ENCODE data around the gene SATB2.

The SATB2 gene

DNA sequence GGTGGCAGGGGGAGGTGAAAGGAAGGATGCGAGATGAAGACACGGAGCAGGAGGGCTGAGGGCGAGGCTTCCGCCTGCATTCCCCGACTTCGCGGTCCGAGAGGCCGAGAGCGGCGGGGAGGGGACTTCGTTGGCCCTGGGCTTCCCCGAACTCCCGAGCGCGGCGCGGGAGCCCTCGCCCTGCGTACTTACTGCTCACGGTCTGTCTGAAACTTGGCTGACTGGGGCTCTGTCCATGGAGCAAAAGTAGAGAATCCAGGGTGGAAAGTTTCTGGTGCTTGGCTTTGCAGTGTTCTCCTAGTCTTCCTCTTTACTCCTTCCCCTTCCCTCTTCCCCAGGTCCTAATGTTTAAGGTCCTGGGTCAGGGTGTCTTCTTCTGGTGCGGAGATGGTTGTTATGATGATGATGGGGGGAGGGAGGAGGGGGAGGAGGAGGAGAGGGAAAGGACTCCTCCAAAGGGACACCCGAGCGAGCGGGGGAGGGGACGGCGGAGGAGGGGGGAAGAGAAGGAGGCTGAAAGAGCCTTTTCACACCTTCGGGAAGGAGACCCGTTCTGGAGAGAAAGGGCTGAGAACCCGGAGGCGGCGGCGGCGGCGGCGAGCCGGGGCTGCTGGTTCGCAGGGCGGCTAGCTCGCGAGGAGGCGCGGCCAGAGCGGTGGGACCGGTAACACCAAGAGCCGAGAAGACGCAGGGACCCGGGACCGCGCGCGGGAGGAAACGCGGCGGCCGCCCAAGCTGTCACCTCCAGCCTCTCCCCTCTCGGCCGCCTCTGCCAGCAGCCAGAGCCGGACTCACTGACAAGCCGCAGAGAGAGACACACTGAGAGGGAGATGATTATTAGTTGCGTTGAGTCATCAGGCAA lies at the start of gene SATB2:
Gene SATB2 (minus strand): TSS at position 793 of the 862 bp plus-strand sequence. CDS start 1,902 bp downstream, outside the sequence.
- in situ Hi-C loops (cut with HindIII; ENCODE audit: low sequenced_read_pairs): no loop called here
- no peak for DNase-seq (ENCODE audit: low read depth)
- TF ChIP-seq, protein P1, sequence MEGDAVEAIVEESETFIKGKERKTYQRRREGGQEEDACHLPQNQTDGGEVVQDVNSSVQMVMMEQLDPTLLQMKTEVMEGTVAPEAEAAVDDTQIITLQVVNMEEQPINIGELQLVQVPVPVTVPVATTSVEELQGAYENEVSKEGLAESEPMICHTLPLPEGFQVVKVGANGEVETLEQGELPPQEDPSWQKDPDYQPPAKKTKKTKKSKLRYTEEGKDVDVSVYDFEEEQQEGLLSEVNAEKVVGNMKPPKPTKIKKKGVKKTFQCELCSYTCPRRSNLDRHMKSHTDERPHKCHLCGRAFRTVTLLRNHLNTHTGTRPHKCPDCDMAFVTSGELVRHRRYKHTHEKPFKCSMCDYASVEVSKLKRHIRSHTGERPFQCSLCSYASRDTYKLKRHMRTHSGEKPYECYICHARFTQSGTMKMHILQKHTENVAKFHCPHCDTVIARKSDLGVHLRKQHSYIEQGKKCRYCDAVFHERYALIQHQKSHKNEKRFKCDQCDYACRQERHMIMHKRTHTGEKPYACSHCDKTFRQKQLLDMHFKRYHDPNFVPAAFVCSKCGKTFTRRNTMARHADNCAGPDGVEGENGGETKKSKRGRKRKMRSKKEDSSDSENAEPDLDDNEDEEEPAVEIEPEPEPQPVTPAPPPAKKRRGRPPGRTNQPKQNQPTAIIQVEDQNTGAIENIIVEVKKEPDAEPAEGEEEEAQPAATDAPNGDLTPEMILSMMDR (IDR thresholded peaks at IDR 0.05; ENCODE audit: low read depth, low read length, missing control alignments): no peak
- H3K4me3 ChIP-seq (ENCODE audit: low read depth, low read length): peak within 1 kb of the TSS; percentile 91

DNA sequence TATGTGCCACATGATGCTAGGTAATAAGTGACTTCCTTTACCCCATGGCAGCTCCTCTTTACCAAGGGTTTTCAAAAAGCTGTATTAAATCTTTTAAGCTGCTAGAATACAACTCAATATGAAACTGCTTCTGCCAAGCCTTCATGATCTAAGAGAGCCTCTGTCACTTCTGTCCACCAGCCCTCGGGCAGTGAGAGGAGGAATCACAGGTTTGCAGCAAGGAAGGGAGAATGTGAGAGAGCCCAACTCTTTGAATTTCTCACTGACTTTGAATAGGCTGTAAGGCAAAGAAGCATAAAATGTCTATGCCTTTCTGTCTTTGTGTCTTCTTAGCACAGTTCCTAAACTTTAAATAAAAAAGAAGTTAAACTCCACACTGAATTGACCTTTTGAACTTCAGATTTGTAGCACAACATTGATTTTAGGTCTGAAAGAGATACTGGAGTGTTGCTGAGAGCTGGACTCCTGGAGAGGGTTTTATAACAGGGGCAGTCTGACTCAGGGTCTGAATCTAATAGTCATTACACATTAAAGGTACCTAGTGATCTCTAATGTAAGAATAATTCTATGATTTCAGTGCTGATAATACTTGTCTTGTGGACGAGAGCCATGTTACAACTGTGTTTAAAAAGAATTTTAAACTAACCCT lies 48.1 kb upstream of the SATB2 start:
- in situ Hi-C loops (cut with HindIII; ENCODE audit: low sequenced_read_pairs): no loop called here

DNA sequence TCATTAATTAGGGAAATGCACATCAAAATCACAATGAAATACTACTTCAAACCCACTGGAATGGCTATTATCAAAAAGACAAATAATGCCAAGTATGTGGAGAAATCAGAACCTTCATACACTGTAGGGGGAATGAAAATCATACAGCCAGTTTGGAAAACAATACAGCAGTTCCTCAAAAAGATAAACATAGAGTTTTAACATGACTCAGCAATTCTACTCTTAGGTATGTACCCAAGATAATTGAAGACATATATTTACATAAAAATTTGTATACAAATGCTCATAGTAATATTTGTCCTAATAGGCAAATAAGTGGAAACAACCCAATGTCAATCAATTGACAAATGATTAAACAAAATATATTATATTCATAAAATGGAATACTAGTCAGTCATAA lies 45.4 kb upstream of the SATB2 start:
- no peak overlapping the region for H3K4me3 ChIP-seq (ENCODE audit: low read depth, low read length)
- in situ Hi-C loops (cut with HindIII; ENCODE audit: low sequenced_read_pairs): no loop called here
- DNase-seq (ENCODE audit: low read depth): no peak
- TF ChIP-seq, protein P1 (IDR thresholded peaks at IDR 0.05; ENCODE audit: low read depth, low read length, missing control alignments): no peak

More for the DNA sequence above, 48.1 kb upstream of the SATB2 start:
- H3K4me3 ChIP-seq (ENCODE audit: low read depth, low read length): no peak overlapping the region
- no peak for DNase-seq (ENCODE audit: low read depth)
- TF ChIP-seq, protein P1 (IDR thresholded peaks at IDR 0.05; ENCODE audit: low read depth, low read length, missing control alignments): no peak

- TF ChIP-seq, protein P1 (IDR thresholded peaks at IDR 0.05; ENCODE audit: low read depth, low read length, missing control alignments): no peak
- DNase-seq (ENCODE audit: low read depth): no peak
- in situ Hi-C loops (cut with HindIII; ENCODE audit: low sequenced_read_pairs): no loop called here
- H3K4me3 ChIP-seq (ENCODE audit: low read depth, low read length): no peak overlapping the region
These were observed 41.3 kb upstream of the SATB2 start for GRCh38 chr2:199499005-199499404.

DNA sequence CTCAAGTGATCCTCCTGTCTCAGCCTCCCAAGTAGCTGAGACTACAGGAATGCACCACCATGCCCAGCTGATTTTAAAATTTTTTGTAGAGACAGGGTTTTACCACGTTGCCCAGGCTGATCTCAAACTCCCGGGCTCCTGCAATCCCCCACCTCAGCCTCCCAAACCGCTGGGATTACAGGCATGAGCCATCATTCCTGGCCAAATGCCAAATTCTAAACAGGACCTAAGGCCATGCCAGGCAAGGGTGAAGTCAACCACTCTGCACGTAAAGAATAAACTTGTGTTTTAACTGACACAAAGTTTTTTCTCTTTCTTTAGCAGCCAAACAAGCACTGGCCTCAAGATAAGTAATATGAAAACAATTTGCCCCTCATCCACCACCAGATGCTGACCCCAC lies 37.4 kb upstream of the SATB2 start:
- in situ Hi-C loops (cut with HindIII; ENCODE audit: low sequenced_read_pairs): no loop called here
- TF ChIP-seq, protein P1 (IDR thresholded peaks at IDR 0.05; ENCODE audit: low read depth, low read length, missing control alignments): no peak
- H3K4me3 ChIP-seq (ENCODE audit: low read depth, low read length): no peak overlapping the region
- DNase-seq (ENCODE audit: low read depth): no peak

DNA sequence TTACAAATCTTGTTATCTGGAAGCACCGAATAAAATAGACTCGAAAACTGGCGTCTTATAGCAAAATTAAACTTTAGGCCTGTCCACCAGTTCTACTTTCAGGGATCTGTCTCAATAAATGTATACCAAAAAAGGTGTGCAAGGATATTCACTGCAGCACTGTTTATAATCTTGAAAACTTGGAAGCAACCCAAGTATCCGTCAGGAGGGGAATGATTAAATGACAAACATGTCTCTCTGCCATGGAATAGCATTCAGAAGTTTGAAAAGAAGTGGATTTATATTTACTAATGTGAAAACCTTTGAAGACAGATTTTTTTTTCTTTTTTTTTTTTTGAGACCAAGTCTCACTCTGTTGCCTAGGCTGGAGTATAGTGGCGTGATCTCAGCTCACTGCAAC lies 32.3 kb upstream of the SATB2 start:
- H3K4me3 ChIP-seq (ENCODE audit: low read depth, low read length): no peak overlapping the region
- in situ Hi-C loops (cut with HindIII; ENCODE audit: low sequenced_read_pairs): no loop called here
- DNase-seq (ENCODE audit: low read depth): no peak
- TF ChIP-seq, protein P1 (IDR thresholded peaks at IDR 0.05; ENCODE audit: low read depth, low read length, missing control alignments): no peak
